GM18861 (cell line): ENCODE data around the gene IRF2BP1.

Experiments
- ATAC-seq: cut with Tn5 transposase; IDR thresholded peaks from one replicate; pipeline ENCODE4 v1.9.1; 2021; ENCODE audit not compliant: unreplicated experiment

IRF2BP1 gene, protein sequence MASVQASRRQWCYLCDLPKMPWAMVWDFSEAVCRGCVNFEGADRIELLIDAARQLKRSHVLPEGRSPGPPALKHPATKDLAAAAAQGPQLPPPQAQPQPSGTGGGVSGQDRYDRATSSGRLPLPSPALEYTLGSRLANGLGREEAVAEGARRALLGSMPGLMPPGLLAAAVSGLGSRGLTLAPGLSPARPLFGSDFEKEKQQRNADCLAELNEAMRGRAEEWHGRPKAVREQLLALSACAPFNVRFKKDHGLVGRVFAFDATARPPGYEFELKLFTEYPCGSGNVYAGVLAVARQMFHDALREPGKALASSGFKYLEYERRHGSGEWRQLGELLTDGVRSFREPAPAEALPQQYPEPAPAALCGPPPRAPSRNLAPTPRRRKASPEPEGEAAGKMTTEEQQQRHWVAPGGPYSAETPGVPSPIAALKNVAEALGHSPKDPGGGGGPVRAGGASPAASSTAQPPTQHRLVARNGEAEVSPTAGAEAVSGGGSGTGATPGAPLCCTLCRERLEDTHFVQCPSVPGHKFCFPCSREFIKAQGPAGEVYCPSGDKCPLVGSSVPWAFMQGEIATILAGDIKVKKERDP

DNA sequence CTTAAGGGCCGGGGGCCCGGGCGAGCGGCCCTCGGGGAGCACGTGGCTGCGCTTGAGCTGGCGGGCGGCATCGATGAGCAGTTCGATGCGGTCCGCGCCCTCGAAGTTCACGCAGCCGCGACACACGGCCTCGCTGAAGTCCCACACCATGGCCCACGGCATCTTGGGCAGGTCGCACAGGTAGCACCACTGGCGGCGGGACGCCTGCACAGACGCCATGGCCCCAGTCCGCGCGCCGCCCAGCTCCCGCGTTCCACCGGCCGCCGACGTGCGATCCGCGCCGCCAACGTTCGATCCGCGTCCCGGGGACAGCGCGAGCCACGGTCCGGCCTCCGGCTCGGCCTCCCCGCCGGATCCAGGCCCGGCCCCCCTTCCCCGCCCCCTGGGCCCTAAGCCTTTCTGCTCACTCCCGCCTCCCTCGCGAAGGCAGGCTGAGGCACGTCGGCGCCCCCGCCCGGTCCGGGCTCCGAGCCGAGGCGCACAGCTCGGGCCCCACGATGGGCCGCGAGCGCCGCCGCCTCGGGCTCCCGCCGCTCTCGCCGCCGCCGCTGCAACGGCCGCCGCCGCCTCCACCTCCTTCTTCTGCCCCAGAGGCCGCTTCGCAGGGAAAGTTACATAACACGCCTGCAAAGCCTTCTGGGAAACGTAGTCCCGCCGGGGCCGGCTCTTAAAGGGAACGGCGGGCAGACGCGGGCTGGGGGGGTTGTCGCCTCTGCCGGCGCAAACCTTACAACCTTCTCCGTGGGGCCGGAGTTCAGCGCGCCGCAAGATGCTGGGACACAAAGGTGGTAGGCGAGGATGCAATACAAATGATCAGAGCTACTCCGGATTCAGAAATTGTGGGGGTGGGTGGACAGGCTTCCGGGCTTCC, at the start of gene IRF2BP1:
IRF2BP1 (minus strand) TSS at position 586 of the 871 bp plus-strand sequence; CDS start at position 219, 367 bp downstream.
- peak; percentile 43 for ATAC-seq

DNA sequence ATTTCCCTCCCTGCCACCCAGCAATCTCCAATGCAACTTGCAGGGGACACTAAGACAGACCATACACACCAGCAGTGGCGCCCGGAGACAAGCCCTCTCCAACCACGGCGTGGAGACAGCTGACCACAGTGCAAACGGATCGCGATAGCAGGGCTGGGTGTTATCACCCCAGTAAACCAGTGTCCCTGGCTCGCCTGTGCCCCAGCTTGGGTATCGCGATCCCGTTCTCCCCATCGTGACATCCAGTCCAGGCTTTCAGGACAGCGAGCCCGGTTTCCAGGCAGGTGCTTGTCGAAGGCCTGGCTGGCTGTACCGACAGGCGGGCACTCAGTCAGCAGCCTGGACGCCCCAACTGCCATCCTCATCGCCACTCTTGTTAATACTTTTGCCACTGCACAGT, 49.3 kb upstream of the IRF2BP1 start:
- no peak for ATAC-seq

DNA sequence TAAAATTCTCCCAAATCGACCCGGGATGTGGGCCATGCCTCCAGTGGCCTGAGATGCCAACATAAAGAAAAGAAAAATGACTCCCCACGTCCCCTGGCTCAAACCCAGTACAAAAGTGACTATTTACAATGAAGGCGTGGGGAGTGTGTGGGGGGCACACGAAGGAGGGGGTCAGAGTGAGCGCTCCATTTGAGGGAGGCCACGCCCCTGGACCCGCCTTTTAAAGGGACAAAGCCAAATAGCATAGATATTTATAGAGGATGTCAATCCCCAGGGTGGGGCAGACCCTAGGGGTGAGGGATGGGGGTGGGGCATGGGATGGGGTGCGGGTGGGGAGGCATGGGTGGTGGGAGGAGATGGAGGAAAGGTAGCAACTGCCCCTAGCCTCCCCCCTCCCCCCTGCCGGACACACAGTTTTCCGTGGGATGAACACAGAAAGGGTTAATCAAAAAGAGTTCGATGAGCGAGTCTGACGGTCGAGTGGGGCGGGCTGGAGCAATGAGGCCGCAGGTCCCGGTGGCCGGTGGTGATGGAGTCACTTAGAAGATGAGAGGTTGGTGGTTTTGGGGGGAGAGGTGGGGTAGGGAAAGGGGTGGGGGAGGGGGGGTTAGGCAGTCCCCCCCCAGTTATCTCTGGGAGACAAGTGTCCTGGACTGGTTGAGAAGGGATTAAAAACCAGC, 48.8 kb upstream of the IRF2BP1 start:
- no peak for ATAC-seq

DNA sequence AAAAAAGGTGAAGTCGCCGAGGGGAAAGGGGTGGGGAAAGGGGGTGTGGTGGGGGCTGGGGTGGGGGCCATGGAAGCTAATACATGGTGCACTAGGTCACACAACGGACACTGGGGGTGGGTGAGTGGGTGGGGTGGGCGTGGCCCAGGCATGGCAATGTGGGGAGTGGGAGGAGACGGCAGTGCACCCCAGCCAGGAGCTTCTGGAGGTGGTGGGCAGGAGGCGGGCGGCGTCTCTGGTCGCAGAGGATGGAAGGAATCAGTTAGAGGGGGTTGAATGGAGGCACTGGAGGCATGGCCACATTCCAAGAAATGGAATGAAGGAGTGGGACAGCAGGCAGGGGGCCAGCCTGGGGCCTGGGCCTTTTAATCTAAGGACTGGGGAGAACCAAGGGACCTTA, 47.8 kb upstream of the IRF2BP1 start:
- ATAC-seq: no peak

DNA sequence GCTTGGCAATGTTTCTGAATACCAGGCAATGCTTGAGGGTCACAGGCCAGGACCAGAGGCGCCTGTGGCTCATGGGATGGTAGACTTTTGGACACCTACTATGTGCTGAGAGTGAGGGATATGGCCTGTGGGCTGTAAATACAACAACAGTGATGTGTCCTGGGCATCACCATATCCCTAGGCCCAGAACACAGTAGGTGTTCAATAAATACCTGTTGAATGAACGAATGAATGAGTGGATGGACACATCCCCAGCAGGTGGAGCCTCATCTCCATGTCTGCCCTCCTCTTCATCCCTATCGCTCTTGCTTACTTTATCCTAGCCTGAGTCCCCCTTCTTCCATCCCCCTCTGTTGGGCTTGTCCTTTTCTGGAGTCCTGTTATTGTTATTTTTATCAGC, 45.1 kb upstream of the IRF2BP1 start:
- no peak for ATAC-seq

DNA sequence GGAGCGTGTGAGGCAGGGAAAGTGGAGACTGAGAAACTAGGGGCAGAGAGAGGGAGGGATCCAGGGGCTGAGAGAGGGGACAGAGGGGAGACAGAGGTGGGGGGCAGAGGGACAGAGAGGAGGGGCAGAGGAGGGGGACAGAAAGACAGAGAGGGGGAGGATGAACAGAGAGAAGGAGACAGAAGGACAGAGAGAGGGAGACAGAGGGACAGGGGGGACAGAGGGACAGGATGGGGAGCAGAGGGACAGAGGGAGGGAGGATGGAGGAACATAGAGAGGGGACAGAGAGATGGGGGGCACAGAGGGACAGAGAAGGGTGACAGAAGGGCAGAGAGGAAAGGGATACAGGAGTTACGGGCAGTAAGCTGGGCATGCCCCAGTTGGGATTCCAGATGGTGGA, 43.3 kb upstream of the IRF2BP1 start:
- no peak for ATAC-seq

DNA sequence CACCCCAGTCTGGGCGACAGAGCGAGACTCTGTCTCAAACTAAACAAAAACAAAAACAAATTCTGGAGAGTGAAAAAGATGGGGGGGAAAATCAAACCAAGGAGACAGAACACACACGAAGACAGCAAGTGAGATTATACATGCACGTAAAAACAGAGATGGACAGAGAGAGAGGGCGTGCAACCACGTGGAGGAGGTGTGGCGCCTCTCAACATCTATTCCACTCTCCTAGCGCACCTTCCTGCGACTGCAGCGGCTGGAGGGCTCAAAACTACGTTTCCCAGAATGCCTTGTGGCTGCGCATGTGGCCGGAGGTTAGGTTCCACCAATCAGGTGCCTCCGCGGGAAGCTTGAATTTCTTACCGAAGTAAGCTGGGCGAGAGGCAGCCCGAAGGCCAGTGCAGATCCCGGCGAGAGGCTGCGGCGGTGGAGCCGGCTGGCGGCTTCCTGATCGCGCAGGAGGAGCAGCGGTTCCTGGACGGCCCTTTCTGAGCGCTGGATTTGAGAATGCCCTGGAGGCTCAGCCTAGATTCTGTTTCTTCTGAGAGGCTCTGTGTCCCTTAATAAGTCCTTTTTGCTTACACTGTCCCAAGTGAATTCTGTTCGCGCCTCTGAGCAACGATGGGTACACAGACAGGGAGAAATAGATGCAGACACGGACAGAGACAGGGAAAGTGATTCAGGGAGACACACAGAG, 41.8 kb upstream of the IRF2BP1 start:
- ATAC-seq: peak; percentile 62

DNA sequence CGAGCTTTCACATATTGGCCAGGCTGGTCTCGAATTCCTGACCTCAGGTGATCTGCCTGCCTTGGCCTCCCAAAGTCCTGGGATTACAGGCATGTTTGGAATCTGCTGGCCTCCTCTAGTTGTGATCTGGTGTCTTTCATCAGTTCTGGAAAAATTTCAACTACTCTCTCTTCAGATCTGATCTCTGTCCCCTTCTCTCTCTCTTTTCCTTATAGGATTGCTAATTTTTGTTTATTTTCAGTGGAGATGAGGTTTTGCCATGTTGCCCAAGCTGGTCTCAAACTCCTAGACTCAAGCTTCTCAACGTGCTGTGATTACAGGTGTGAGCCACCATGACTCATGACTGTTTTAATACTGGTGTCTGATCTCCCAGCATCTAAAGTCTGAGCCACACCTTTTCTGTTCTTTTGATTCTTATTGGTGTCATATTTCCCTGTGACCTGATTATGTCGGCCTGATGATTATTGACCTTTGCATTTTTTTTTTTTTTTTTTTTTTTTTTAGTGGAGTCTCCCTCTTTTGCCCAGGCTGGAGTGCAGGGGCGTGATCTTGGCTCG, 39.0 kb upstream of the IRF2BP1 start:
- ATAC-seq: no peak

DNA sequence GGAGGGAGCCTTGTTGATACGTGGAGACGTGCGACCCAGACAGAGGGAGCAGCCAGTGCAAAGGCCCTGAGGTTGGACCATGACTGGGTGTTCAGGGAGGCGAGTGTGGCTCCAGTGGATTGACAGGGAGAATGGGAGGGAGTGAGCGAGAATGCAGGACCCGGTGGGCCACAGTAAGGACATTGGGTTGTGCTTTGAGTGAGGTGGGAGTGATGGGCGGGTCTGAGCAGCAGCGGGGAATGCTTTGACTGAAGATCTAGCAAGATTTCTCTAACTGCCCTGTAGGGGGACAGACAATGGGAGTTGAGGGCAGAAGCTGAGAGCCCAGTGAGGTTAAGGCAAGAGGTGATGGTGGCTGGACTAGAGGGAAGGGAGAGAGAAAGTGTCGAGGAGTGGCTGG, 36.3 kb upstream of the IRF2BP1 start:
- no peak for ATAC-seq

DNA sequence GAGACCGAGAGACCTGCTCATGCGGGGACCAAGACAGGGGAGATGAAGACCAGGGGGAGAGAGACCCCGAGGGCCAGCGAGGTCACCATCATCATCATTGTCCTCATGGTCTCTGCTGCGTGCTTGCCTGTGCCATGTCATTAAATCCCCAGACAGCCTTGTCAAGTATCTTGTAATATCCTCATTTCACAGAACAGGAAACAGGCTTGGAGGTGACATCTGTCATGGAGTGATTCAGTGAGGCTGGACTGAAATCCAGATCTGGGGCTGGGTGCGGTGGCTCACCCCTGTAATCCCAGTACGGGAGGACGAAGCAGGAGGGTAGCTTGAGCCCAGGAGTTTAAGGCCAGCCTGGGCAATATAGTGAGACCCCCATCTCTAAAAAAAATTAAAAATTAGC, 34.5 kb upstream of the IRF2BP1 start:
- ATAC-seq: no peak

DNA sequence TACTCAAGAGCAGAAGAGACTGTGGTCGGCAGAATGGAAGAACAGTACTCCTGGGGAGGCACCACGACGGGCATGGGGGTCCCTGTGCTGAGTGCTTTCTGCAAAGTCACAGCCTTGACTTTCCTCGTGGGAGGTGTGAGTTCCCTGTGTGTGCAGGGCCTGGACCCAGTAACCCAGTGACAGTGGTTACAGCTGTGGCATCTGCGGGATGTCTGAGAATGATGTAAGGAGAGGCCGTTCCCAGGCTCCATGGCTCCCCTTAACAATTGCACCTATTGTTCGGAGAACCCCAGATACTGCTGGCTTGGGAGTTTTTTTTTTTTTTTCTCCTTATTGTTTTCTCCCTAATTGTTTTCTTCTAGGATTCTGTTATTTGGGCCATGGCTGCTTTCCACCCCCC, 33.7 kb upstream of the IRF2BP1 start:
- ATAC-seq: no peak

DNA sequence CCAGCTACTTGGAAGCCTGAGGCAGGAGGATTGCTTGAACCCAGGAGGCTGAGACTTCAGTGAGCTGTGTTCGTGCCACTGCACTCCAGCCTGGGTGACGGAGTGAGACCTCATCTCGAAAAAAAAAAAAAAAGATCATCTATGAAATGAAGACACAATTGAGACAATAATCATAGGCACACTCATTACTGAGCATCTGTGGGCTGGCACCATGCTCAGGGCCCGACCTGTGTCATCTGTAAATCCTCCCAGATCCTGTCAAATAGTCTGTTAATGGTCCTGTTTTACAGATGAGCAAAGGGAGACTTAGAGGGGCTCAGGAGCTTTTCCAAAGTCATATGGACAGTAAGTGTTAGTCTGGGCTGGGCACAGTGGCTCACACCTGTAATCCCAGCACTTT, 32.8 kb upstream of the IRF2BP1 start:
- ATAC-seq: no peak

DNA sequence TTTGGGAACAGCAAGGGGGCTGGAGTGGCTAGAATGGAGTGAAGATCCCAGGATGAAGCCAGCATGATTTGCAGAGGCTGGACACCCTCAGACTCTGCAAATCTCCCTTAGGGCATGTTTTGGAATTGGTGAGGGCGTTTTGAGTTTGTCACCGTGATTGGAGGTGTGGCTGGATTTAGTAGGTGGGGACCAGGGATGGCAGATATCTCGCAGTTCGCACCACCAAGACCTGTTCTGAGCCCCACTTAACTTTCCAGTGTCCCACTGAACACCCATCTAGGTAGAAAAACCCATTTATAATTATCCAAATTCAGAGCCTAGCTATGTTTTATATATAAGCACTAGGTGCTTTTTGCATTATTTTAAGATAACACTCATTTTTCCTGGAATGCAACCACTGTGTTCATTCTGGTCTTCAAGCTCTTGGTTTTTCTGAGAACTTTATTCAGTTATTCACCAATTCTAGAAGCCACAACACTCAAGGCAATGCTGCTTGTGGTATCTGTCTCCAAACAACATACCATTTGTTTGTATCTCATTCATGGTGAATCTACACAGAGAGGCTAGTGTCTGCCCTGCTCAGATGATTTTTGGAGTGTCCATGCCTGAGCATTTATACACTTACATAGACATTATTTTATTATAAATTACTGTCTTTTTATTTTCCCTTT, 31.6 kb upstream of the IRF2BP1 start:
- no peak for ATAC-seq

DNA sequence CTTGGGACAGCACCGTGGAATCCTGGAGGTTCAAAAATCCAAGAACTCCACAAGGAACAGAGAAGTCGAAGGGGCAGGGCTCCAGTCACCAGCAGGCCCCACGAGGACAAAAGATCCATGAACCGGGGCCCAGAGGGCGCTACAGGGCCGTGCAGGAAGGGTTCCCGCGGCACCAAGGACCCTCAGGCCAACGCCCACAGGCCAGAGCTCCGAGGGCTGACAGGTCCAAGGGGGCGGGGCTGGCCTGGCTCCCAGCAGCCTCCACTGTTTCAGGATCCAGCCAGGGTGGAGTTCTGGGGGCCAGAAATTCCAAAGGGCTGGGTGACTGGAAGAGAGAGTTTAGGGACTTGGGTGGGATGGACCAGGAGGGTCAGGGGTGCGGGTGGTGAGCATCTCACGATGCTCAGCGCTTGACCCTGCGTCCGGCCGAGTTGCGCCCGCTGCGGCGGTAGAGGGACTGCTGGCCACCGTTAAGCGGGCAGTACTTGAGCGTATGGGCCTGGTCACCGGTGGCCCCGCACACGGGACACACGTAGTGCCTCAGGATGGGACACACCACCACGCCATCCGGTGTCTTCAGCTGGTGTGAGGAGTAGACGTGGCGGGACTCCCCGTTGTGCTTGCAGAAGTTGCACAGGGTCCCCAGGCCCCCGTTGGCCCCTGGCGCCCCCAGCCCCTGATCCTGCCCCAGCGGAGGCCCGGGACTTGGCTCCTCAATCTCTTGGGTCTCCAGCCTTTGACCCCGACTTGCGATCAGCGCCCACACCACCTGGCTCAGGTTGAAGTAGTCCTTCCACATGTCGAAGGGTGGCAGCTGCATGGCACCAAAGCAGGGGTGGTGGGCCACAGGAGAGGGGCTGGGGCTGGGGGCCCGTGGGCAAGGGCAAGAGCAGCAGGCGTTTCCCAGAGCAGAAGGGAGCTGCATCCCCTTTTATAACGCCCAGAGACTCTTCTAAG, 28.2 kb upstream of the IRF2BP1 start, which contains the start of gene NANOS2:
NANOS2 (minus strand) TSS at position 905 of the 957 bp plus-strand sequence; CDS start at position 820, 85 bp downstream.
- no peak for ATAC-seq

DNA sequence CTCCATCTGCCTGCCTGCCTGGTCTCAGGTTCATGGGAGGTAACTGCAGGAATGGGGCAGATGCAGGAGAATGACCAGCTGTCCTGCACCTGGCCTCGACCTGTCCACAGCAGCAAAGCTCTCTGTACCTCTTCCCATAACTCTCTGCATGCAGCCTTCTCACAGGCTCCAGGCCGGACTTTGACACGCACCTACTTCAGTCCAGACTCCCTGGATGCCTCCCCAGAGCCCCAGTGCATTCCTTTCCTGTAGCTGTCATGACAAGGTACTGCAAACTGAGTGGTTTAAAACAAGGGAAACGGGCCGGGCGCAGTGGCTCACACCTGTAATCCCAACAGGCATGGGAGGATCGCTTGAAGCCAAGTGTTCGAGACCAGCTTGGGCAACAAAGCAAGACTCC, 25.4 kb upstream of the IRF2BP1 start:
- no peak for ATAC-seq

DNA sequence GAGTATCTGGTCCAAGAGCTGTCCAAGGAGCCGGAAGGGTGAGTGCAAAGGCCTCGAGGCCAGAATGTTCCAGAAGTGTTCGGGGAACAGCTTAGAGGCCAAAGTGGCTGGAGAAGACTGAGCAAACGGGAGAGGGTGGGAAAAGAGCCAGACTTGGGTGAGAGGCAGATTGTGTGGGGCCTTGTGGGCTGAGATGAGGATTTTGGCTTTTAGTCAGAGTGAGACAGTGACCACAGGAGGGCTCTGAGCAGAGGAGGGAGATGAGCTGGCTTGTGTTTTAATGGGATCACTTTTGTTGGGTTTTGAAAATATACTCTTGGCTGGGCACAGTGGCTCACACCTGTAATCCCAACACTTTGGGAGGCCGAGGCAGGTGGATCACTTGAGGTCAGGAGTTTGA, 23.0 kb upstream of the IRF2BP1 start:
- ATAC-seq: no peak

DNA sequence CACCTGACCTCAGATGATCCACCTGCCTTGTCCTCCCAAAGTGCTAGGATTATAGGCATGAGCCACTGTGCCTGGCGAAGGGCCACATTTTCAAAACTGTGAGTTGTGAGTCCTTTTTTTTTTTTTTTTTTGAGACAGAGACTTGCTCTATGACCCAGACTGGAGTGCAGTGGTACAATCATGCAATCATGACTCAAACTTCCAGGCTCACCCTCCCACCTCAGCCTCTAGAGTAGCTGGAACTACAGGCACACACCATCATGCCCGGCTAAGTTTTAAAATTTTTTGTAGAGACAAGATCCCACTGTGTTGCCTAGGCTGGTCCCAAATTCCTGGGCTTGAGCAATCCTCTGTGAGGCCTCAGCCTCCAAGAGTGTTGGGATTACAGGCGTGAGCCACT, 20.3 kb upstream of the IRF2BP1 start:
- ATAC-seq: no peak

DNA sequence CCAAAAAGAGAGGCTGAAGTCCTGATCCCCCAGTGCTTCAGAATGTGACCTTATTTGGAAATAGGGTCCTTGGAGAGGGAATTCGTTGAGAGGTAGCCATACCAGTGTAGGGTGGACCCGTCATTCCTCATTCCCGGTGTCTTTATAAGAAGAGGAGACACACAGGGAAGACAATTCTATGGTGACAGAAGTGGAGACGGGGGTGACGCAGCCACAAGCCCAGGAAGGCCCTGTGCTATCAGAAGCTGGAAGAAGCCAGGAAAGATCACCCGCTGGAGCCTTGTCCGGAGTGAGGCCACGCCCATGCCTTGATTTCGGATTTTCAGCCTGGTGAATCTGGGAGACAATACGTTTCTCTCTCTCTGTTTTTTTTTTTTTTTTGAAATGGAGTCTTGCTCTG, 19.1 kb upstream of the IRF2BP1 start:
- ATAC-seq: no peak
